Gastroesophageal sphincter (tissue), 3 donors: ENCODE data around the gene TPP1.

Experiments used
- CTCF ChIP-seq, 4 experiments: fragments of 200-600 bp in 2 of 4; fragments of 450-650 bp in 2 of 4; sonication (generic) in 1 of 4; IDR thresholded peaks; one replicate each; pipeline ENCODE4 v1.5.1; 2017 to 2019; ENCODE audit warnings: antibody characterized with exemption in 4 of 4, mild to moderate bottlenecking in 2 of 4, moderate library complexity in 2 of 4
- EP300 ChIP-seq: sonication (generic); formaldehyde crosslinking; IDR thresholded peaks from one replicate; pipeline ENCODE4 v1.6.1; 2017; ENCODE audit warnings: antibody characterized with exemption, mild to moderate bottlenecking
- POLR2A ChIP-seq, 2 donors: fragments of 450-650 bp; IDR thresholded peaks; one replicate each; pipeline ENCODE4 v1.6.1; 2017; ENCODE audit warnings: antibody characterized with exemption in 2 of 2, mild to moderate bottlenecking in 2 of 2, moderate library complexity in 1 of 2
- POLR2AphosphoS5 ChIP-seq: sonication (generic); formaldehyde crosslinking; IDR thresholded peaks from one replicate; pipeline ENCODE4 v1.6.1; 2017; ENCODE audit warnings: antibody characterized with exemption

GRCh38 chr11:6576471-6577373 lies 42.5 kb downstream of the TPP1 start:
- TF ChIP-seq CTCF (IDR thresholded peaks at IDR 0.05): no peak
- TF ChIP-seq POLR2A (IDR thresholded peaks at IDR 0.05): no peak
- TF ChIP-seq EP300: no peak
- TF ChIP-seq POLR2AphosphoS5: no peak
